Left lung (tissue), 10 donors: ENCODE measurements around the gene ERBB3. TPM values are rescaled to one million over a fixed set of nuclear protein-coding genes. Genes with fewer than 3 reads are reported as not detected.

Source experiments
- ATAC-seq: fragments of 200-7000 bp; cut with Tn5 transposase; one replicate; pipeline ENCODE4 v1.9.1; 2020; ENCODE audit warnings: moderate library complexity
- DNase-seq, 4 donors: peaks; one replicate each; pipeline ENCODE4 v3.0.0-alpha.2; 2013 to 2020
- H3K27ac ChIP-seq, 2 donors: fragments of 200-600 bp; sonication (generic) in 1 of 2; one replicate each; pipeline versions ENCODE4 v1.5.0 to v1.8.0; 2020 to 2021
- H3K27me3 ChIP-seq, 2 donors: fragments of 200-600 bp; sonication (generic) in 1 of 2; one replicate each; pipeline versions ENCODE4 v1.5.0 to v1.8.0; 2020 to 2021
- H3K36me3 ChIP-seq, 2 donors: fragments of 200-600 bp; sonication (generic) in 1 of 2; one replicate each; pipeline versions ENCODE4 v1.5.0 to v1.8.0; 2020 to 2021
- H3K4me1 ChIP-seq, 2 donors: fragments of 200-600 bp; one replicate each; pipeline ENCODE4 v1.8.0; 2021
- H3K4me3 ChIP-seq, 2 donors: fragments of 200-600 bp; sonication (generic) in 1 of 2; one replicate each; pipeline versions ENCODE4 v1.5.0 to v1.8.0; 2020 to 2021; ENCODE audit warnings: mild to moderate bottlenecking in 1 of 2
- H3K9me3 ChIP-seq, 2 donors: fragments of 200-600 bp; sonication (generic) in 1 of 2; one replicate each; pipeline versions ENCODE4 v1.5.0 to v1.8.0; 2020 to 2021
- CTCF ChIP-seq, 2 donors: fragments of 200-600 bp; sonication (generic) in 1 of 2; IDR thresholded peaks; one replicate each; pipeline versions ENCODE4 v1.5.0 to v1.8.0; 2021; ENCODE audit warnings: antibody characterized with exemption in 2 of 2
- intact Hi-C, 2 donors: fragments of 100-400 bp; cut with DNase I; formaldehyde crosslinking; loops; one replicate each; pipeline versions ENCODE4 v1.11.2 to v1.14.2; 2022
- polyA plus RNA-seq, 6 donors: library from polyadenylated mRNA; unstranded; fragments of 120-200 nt; gene quantifications; one replicate each; pipeline ENCODE4 v1.2.1, GENCODE V29; 2013; ENCODE audit not compliant: insufficient read length in 6 of 6
- total RNA-seq, 2 donors: library from RNA; stranded (reverse); fragmentation: NEBNext Ultra II Directional; extraction: Animal tissue kit (Norgen Biotek cat#: 25700); gene quantifications; one replicate each; pipeline ENCODE4 v1.2.1, GENCODE V29; 2021
- donor health status: DM: no; HTN: yes; CAD: no.
- donor health status: DM: no; HTN: no; CAD: no.

The ERBB3 gene
- total and polyA plus RNA-seq, 8 donors, result 38.6 to 96.1 (median 82.1) TPM

- Histone ChIP-seq H3K36me3 (no peaks in the 10 kb centered on the region), H3K4me1 (peaks cover 0 to 25% of the 10 kb centered on the region in 2 donors), H3K9me3 (no peaks in the 10 kb centered on the region), H3K4me3 (peak overlapping the region; percentile 41 to 55), H3K27ac (peak overlapping the region; percentile 82 to 85), H3K27me3 (peaks cover 0 to 44% of the 10 kb centered on the region in 2 donors)
- ATAC-seq (peak; percentile 84), DNase-seq (peak; percentile 68 to 96 (median 85))
- intact Hi-C loops, result no loop called here
- peak; percentile 68 to 77 for TF ChIP-seq CTCF (IDR thresholded peaks at IDR 0.05)
These were observed 838 bp upstream of the ERBB3 start for GRCh38 chr12:56078931-56079722.

DNA sequence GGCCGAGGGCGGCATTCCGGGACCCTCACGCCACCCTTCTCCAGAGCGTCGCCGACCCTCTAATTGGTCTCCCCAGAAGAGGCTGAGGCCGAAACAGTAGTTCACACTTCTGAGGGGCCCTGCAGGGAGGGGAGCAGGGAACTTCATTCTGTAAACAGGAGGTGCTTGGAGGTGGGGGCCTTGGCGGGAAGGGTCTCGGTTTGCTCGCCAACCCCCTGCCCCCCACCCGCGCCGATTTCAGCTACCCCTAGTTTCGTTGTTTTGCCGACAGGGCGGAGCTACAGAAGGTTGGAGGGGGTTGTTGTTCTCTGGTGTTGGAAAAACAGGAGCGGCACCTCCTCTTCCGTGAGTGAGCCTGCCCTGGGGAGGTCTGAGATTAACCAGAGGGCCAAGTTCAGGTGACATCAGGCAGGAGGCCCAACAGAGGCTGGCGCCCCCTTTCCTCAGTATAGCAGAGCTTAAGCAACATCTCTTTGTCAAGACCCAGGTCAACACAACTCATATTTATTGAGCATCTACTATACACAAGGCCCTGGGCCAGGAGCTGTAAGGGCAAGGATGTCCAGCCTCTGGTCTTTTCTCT is 682 bp downstream of the ERBB3 start:
- intact Hi-C loops, result no loop called here
- Histone ChIP-seq H3K27ac (peak overlapping the region; percentile 82 to 85), H3K4me3 (peak overlapping the region; percentile 41 to 55), H3K9me3 (no peaks in the 10 kb centered on the region), H3K36me3 (no peaks in the 10 kb centered on the region), H3K4me1 (peaks cover 0 to 25% of the 10 kb centered on the region in 2 donors), H3K27me3 (peaks cover 0 to 44% of the 10 kb centered on the region in 2 donors)
- no peak for TF ChIP-seq CTCF (IDR thresholded peaks at IDR 0.05)
- DNase-seq (peak in 1 of 4 donors; percentile 59), ATAC-seq (peak; percentile 55)

DNA sequence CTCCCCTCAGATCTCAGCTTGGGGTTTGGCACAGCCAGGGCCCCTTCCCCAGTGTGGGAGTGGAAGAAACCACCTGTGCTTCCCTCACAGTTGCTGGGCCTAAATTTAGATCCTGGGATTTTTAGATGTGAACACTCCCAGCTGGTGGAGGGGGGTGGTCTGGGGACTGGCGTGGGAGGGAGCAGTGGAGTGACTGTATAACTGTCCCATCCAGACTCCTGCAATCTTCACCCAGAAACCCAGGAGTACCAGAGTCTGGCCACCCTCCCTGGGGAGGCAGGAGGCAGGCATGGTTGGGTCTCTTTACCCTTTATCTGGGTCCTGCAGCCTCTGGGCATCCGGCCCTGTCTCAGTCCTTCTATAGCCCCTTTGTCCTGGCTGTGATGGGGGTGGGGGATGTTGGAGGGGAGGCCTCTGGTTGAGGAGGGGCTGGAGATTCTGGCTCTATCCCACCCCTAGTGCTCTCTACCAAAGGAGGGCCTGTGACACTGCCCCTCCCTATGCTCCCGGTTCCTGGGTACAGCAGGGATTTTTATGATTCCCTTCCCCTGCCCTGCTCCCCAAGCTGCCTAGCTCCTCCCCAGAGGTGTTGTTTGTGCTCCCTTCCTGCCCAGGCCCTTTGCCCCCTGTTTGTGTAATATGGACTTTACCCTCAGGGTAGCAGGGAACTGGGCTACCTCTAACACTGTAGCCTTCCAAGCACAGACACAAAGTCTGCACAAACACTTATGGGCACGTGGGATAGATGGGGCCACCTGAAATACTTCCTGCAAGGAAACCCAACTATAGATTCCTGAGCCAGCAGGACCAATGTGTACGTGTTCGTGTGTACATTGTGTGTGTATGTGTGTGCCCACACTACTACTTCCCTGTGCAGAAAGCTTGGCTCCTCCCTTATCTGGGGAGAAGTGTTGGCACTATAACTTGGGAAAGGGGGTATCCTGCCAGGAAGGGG is 1.7 kb downstream of the ERBB3 start:
- ATAC-seq (no peak), DNase-seq (no peak)
- H3K27me3 ChIP-seq, result peaks cover 0 to 44% of the 10 kb centered on the region in 2 donors
- H3K27ac ChIP-seq, result peak overlapping the region; percentile 82 to 85
- TF ChIP-seq CTCF (IDR thresholded peaks at IDR 0.05), result no peak
- H3K4me3 ChIP-seq, result peak overlapping the region; percentile 41 to 55
- no peaks in the 10 kb centered on the region for H3K36me3 ChIP-seq
- no peaks in the 10 kb centered on the region for H3K9me3 ChIP-seq
- peaks cover 4 to 26% of the 10 kb centered on the region in 2 donors for H3K4me1 ChIP-seq
- intact Hi-C loops, result no loop called here

DNA sequence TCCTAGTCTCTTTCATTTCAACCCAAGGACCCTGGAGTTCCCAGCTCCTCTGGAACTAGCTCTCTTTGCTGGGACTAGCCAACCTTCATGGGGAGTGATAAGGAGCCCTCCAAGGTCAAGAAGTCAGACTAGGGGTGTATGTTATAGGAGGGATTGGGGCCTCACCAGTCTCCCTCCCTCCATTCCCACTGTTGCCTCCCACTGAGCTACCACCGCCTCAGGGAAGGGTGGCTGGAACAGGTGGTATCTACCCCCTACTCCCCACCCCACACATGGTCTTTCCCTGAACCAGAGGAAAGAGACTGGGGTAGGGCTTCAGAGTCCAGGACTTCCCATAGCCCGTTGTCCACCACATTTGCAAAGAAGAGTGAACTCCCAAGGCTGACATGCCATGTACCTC is 2.4 kb downstream of the ERBB3 start:
- intact Hi-C loops, result no loop called here
- no peak overlapping the region for H3K27ac ChIP-seq

More for the DNA sequence above, 2.4 kb downstream of the ERBB3 start:
- Histone ChIP-seq H3K27me3 (peaks cover 0 to 44% of the 10 kb centered on the region in 2 donors), H3K4me1 (peaks cover 4 to 31% of the 10 kb centered on the region in 2 donors), H3K36me3 (no peaks in the 10 kb centered on the region), H3K4me3 (no peak overlapping the region), H3K9me3 (no peaks in the 10 kb centered on the region)
- no peak for TF ChIP-seq CTCF (IDR thresholded peaks at IDR 0.05)
- DNase-seq (no peak), ATAC-seq (no peak)
